NCI-H2107 treated with DMSO at 0.1 percent for 48 hours (cell line): ENCODE data around the gene EPHA2.
A peak's percentile ranks its signal among the peaks of the same experiment; 100 is the strongest.

Experiments
- DNase-seq: peaks from one replicate; lab custom pipeline; 2025; ENCODE audit not compliant: unreplicated experiment; lab: John Stamatoyannopoulos, UW

EPHA2 gene

DNA sequence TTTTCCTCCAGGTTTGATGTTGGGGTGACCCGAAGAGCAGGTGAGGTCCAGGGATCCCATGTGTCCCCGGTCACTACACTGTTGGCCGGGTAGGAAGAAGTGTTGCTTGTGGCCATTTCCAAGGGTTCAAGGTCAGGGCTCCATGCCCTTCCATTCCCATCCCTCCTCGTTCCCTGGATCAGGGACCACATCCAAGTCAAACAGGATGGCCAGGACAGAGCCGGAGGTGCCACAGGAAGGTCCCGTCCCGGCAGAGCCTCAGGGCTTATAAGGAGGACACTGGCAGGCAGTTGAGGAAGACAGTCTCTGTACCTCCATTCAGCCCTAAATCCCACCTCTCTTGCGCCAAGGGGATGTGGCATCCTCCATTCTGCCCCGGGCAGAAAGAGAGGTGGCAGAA lies 60.4 kb downstream of the EPHA2 start:
- DNase-seq = no peak

DNA sequence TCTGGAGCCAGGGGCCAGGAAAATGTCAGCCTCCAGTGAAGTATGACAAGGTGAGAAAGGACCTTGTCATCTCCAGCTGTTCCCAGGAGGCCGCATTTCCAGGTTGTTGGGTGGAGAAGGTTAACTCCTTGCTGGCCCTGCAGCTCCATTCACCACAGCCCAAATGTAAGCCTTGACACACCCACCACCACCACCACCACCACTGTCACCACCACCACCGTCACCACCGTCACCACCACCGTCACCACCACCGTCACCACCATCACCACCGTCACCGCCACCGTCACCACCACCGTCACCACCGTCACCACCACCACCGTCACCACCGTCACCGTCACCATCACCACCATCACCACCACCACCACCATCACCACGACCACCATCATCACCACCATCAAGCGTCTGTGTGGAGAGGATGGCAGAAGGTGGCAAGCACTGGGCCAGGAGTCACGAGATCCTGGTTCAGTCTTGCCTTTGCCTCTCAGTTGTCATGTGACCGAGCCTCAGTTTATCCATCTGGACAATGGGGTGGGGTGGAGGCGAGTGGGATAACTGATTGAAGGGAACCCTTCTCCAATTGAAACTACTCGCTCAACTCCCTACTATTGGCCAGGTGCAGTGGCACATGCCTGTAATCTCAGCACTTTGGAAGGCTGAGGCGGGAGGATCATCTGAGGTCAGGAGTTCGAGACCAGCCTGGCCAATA lies 61.3 kb downstream of the EPHA2 start:
- no peak for DNase-seq

DNA sequence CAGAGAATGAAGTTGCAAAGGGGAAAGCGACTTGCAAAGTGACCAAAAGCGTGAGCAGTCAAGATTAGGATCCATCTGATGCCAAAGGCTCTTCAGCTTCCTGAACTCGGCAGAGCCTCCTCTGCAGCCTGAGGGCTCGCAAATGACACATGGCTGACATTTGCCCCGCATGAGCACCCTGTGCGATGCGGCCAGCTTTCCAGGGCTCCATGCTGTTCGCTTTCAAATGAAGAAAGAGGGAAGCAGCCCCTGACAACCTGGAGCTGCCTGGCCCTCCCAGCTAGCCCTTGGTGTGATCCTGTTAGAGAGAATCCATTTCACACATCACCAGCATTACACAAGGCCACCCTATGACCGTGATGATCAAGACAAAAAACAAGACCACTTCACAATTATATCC lies 62.3 kb downstream of the EPHA2 start:
- DNase-seq = no peak

DNA sequence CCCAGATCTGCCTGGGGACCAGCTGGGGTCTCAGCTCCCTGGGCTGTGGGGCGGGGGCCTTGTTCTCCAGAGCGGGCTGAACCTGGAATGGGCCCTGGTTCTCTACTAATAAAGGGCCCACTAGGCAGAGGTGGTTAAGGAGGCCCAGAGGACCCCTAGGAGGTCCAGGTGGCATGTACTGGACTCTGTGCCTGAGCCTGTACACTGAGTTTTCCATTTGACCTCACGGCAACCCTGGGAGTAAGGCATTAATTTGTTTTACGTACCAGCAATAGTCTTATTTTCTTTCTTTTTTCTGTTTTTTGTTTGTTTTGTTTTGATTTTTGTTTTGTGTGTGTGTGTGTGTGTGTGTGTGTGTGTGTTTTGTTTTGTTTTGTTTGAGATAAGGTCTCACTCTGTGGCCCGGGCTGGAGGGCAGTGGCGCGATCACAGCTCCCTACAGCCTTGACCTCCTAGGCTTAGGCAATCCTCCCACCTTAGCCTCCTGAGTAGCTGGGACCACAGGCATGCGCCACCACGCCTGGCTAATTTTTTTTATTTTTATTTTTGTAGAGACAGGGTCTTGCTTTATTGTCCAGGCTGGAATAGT lies 62.9 kb downstream of the EPHA2 start:
- DNase-seq = no peak

DNA sequence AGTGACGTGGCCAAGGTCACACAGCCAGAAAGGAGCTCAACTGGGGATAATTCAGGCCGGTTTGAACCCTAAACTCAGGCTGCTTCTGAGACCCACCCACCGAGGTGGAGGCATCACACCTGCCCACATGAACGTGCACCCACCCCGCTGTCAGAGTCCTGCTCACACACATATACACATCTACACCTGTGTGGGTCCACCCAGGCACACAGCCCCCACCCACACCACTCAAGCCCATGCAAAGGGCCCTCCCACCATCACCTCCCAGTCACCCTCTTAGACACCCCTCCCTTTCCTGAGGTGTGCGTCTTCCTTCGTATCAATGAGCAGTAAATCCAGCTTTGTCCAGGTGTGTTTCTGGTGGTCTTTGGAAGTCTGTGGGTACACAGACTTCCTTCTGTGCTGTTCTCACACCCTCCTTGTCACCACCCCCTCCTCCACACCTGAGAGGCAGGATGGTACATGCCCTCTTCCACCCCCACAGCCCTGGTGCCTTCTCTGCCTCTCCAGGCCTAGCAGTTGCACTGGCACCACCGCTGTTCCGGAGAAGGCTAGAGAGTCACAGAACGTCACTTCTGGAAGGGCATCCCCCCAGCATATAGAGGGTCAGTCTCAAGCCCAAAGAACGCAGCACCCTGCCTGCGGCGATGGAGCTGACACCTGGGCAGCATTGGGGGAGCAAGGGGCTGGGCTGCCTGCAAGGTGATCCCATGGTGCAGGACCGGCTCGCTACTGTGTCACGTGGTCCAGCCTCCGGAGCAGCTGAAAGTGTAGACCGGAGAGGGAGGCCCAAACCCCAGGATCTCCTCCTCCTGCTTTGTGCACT lies 63.6 kb downstream of the EPHA2 start:
- no peak for DNase-seq

DNA sequence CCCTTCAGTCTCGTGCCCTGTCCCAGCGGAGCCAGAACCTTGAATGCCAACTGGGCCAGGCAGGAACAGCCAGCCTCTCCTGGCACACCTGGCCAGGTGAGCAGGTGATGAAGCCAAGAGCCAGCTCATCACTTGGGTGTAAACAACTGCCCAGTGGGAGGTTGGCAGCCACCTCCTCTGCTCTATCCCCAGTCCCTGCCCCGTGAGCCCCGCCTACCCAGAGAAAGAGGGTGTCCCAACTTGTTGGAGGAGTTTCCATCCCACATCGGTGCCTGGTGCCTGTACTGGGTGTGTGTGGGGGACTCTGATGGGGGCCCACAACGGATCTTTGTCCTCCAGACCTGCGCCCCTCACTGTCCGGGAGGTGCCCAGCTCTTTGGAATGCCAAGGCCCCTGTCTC lies 64.6 kb downstream of the EPHA2 start:
- no peak for DNase-seq

DNA sequence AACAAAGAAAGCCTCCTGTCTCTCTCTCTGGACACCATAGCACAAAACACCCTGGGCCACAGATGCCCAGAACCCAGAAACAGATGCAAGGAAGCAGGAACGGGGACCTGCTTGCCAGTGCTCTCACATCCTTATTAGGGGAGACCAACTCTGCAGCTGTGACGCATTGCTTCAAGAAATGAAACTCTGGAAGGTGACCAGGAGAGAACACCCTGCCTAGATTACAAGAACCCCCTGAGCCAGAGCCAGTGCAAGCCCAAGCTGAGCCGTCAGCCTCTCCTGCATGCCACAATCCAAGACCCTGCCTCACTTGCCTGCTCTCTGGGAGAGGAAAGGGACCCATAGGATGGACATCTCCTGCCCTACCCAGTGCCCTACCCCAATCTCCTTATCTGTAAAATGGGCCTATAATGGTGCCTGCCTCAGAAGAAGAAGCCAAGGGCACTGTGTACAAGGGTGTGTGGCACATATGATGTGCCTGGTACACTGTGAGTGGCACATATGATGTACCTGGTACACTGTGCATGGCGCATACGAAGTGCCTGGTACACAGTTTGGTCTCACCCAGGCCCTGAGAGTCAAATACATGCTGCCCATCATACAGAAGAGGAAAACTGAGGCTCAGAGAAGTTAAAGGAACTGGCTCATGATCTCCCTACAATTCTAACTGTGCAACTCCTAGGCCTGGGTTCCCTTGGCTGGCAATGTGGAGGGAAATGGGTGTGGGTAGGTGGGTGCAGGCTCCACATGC lies 65.6 kb downstream of the EPHA2 start:
- DNase-seq = no peak

DNA sequence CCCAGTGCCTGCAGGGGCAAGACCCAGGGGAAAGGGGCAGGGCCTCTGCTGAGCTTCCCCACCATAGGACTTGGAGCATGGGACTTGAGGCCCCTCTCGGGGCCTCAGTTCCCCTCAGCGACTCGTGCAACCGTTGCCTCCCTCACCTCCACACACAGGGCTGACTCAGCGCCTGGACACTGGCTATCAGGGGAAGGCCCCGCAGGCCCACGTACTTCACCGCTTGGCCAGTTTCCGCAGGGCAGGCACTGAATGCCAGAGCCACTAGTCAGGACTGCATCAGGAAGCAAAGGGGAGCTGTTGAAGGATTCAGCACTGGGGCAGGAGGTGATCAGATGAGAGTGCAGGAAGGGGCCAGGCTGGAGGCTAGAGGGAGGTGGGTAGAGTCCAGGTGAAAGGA lies 66.9 kb downstream of the EPHA2 start:
- DNase-seq = no peak

DNA sequence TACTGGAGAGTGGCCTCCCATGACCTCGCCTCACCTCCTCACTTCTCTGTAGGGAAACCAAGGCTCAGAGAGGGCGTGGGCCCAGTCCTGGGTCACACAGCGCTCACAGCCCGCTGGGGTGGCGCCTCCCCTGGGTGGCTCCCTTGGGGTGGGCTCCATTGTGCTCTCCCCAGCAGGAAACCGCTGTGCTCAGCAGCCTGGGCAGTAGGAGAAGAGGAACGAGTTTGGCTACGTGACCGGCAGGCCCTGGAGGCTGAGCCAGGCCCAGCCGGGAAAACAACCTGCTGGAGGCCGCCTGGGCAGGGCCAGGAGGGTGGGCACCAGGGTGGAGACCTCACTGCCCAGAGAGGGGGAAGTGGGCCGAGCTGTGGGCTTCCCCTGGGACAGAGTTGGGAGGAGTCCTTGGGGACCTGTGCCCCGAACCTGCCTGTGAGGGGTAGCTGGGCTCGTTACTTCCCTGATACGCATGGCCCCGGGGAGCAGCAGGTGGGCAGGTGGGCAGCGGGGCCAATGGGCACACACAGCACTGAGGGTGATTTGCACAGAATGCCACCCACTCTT lies 67.4 kb downstream of the EPHA2 start:
- no peak for DNase-seq

DNA sequence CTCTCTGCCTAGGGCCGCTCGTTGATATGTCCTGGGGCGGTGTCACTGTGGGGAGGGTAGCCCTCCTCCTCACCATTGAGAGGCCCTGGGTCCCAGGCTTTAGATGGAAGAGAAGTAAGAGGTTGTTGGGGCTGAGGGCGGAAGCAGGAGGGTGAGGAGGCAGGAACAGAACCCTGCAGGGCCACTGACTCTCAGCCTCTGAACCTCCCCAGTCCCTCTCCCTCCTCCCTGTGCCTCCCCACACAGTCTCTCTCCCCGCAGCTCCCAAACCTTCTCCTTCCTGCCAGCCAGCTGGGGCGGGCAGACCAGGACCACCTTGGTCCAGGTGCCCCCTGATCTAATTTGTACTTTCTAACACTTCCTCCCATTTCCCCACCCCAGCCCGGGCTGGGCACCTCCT lies 68.1 kb downstream of the EPHA2 start:
- no peak for DNase-seq

DNA sequence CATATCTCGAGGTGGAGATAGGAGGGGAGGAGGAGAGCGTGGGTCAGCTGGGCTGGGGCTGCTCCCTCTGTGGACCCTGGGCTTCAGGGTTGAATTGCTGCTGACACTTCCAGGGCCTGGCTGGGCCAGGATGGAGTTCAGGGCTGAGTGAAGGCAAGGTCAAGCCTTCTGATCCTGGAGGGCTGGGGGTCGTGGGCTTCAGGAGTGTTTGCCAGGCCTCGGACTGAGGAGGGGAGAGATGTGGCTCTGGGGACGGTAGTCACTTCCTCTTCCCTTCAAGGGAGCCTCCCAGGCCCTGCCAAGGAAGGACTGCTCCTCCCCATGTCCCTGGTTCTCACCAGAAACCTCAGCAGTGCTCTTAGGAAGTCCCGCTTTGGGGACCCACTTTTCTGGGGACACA lies 70.3 kb downstream of the EPHA2 start:
- no peak for DNase-seq

DNA sequence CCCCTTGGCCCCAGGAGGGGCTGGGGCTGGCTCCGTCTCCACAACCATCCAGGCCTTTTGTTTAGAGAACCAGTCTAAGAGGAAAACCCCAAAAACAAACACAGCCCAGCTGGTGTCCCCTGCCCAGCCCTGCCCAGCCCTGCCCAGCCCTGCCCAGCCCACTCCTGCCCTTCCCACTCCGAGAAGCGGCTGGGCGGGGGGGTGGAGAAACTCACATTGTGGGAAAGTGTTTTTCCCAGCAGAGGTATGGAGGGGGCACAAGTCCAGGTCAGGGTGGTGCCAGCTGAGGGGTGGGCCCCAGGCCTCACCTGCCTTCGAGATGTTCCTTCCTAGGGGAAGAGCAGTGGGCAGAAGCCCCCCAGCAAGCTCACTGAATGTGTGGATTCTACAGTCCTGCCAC lies 72.4 kb downstream of the EPHA2 start:
- no peak for DNase-seq

DNA sequence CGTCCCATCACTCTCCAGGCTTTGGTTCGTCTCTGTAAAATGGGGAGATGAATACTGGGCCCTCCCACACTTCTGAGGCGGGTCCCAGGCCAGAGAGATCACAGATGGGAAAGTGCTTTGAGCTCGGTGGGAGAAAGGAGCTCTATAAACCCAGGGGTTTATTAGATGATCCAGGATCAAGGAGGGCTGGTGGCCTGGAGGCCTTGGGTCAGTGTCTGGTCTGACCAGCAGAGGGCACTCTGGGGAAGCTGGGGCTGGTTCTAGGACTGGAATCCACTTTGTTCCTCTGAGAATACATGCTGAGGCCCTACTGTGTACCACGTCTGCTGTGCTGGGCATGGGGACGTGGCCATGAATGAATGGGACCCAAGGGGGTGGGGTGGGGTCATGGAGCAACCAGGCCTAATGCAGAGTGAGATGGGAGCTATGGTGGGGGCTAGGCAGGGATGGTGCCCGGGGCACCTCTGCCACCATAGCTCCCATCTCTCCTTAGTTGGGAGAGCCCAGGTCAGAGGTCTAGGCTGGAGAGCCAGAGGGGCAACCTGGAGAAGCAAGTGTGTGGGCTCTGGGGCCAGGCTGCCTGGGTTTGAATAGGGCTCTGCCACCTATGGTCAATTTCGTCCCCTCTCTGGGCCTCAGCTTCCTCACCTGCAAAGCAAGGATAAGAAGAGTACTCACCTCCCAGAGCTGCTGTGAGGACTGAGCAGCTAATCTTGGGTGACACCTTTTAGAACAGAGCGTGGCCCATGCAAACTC lies 73.4 kb downstream of the EPHA2 start:
- DNase-seq = no peak

DNA sequence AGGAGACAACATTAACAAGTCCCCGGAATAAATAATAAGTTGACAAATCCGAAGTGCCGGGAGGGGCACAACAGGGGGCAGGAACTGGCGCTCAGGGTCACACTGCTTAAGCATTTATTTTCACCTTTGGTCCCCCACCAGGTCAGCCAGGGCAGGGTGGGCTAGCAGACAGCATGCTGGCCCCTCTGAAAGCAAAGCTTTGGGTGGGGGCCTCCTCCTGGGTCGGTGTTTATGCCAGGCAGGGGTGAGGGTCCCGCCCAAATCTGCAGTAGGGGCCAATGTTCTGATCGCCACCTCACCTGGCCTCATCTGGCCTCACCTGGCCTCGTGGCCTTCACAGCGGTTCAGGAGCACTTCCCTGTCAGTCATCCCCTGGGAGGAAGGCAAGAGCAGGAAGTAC lies 74.2 kb downstream of the EPHA2 start:
- no peak for DNase-seq

DNA sequence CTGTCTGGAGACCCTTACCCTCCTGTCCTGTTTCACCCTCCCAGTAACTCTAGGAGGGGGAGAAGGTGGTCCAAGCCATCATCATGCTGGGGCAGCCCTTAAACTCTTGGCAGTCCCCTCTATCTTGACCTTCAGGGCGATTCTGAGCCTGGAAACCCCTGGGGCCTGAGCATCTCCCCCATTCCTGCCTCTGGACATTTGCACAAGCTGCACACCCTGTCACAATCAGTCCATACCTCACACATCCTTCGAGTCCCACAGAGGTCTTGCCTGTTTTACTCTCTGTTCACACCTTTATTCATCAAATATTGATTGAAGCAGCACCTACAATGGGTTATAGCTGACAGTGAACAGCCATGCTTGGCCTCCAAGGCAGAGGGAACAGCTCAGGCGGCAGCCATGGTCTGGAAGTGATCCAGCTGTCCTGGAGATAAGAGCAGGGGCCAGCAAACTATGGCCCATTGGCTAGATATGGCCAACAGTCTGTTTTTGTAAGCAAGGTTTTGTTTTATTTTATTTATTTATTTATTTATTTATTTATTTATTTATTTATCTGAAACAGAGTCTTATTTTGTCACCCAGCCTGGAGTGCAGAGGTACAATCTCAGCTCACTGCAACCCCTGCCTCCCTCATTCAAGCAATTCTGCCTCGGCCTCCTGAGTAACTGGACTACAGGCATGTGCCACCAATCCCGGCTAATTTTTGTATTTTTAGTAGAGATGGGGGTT lies 75.3 kb downstream of the EPHA2 start:
- no peak for DNase-seq

DNA sequence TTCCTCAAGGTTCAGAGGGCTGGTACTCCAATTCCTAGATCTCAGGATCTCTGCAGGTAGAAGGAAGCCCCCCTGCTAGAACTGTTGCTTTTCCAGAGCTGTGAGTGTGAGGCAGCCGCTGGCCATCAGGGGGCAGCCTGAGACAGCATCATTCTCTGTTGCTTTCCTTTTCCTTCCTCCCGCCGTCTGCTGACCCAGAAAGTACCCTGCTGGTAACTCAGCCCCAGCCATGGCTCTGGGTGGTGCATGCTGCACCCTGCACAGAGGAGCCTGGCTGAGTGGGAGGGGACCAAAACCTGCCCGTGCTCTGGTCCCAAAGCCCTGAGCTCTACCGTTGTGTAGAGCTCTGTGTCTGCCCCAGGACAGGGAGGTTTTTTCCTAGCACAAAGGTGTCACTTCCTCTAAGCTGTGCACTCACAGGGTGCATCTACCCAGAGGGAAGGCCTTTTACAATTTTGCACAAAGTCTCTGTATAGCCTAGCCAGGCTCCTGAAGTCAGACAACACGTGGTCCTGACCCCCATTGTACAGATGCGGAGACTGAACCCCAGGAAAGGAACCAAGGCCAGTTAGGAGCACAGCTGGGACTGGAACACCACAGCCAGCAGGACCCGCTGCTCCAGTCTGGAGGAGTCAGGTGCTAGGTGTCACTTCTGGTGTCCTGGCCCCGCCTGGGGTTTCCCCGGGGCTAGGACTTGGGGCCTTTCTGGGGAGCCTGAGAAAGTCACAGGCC lies 76.8 kb downstream of the EPHA2 start:
- DNase-seq = peak; percentile 33

DNA sequence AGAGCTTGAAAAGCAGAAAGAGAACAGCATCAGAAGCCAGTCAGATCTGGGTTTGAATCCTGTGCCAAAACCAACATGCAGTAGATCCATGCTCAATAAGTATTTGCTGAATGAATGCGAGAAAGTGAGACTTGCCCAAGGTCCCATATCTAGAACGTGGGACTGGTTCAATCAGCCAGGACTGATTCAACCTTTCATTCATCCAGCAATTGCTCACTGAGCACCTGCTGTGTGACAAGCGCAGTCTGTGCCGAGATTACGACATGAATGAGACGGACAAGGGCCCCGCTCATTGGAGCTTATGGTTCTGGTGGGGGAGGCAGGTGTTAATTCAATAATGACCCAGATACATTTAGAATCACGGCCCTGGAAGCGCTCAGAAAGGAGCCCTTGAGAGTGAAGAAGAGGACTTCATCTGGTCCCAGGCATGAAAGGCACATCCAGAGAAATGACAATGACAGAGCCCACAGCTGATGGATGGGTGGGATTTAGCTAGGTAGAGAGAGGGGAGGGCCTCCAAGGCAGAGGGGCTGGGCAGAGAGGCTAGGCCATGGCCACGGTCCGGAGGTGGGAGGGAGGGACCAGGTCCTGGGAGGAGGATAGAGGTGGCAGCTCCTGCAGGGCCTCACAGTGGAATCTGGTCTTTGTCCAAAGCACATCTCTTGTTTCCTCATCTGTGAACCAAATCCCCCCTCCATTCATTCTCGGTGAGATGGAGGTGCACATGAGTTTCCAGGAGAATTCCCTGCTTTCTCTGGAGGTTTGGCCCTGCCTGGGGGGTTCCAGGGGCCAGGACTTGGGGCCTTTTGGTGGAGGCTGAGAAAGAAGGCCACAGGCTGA lies 78.2 kb downstream of the EPHA2 start:
- no peak for DNase-seq

DNA sequence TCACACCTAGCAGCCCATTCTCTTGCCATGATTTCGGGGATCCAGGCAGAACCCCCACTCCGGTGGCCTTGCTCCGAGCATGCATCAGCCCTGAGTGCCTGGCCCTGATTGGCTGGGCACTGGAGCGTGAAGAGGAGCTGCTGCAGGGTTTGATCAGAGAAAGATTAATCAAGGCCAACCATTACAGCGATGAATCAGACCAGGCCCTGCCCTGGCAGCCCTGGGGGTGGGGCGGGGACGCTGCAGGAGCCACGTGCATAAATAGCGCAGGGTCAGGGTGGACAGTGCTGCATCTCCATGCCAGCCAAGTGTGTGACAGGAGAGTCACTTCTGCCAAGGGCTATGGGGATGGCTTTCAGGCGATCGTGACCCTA lies 79.0 kb downstream of the EPHA2 start:
- no peak for DNase-seq
